SK-N-SH (cell line): ENCODE measurements around the gene LIPH. TPM values are rescaled to one million over a fixed set of nuclear protein-coding genes. Genes with fewer than 3 reads are reported as not detected.

Experiments used
- CTCF ChIA-PET: fragments of 300-600, 350-600 bp; formaldehyde crosslinking; extraction: SDS; loops from one replicate; lab custom pipeline; 2021; lab: Yijun Ruan, JAX
- POLR2A ChIA-PET: fragments of 350-600 bp; sonication (Branson Sonifier 250); formaldehyde crosslinking; extraction: SDS; loops from one replicate; lab custom pipeline; 2020; ENCODE audit warnings: antibody characterized with exemption, inconsistent platforms; lab: Yijun Ruan, JAX
- DNase-seq: peaks from one replicate; pipeline ENCODE4 v3.0.0; 2012
- H2AFZ ChIP-seq: fragments of 200-600 bp; sonication (generic); 2 replicates; pipeline ENCODE4 v1.8.1; 2016; ENCODE audit warnings: antibody characterized with exemption, mild to moderate bottlenecking, low read depth
- H3F3A ChIP-seq: fragments of 200-600 bp; sonication (generic); replicated peaks from 2 replicates; pipeline ENCODE3; 2016; ENCODE audit warnings: antibody characterized with exemption, mild to moderate bottlenecking; ENCODE audit not compliant: insufficient read depth
- H3K27ac ChIP-seq, 2 experiments: fragments of 200-500 bp in 1 of 2; fragments of 200-600 bp in 1 of 2; sonication (Bioruptor generic) in 1 of 2; sonication (generic), shearing (Covaris generic) in 1 of 2; 2 replicates each; pipeline versions ENCODE4 v1.5.1 to v1.6.1; 2014 to 2016; ENCODE audit warnings: low read depth in 2 of 2, inconsistent platforms in 1 of 2, low read length in 1 of 2, mild to moderate bottlenecking in 1 of 2, mixed read lengths in 1 of 2
- H3K27me3 ChIP-seq: fragments of 200-600 bp; sonication (generic), shearing (Covaris generic); 2 replicates; pipeline ENCODE4 v1.6.1; 2016; ENCODE audit warnings: mixed run types; ENCODE audit not compliant: insufficient read depth
- H3K36me3 ChIP-seq, 2 experiments: fragments of 200-500 bp in 1 of 2; fragments of 200-600 bp in 1 of 2; sonication (Bioruptor generic) in 1 of 2; sonication (generic) in 1 of 2; replicated peaks in 1 of 2; 2 replicates each; pipeline versions ENCODE3 to v1.5.1; 2014 to 2016; ENCODE audit warnings: low read length in 1 of 2, mild to moderate bottlenecking in 1 of 2; ENCODE audit not compliant: insufficient read depth in 2 of 2, control insufficient read depth in 1 of 2
- H3K4me1 ChIP-seq, 2 experiments: fragments of 200-500 bp in 1 of 2; fragments of 200-600 bp in 1 of 2; sonication (Bioruptor generic) in 1 of 2; sonication (generic), shearing (Covaris generic) in 1 of 2; 2 replicates each; pipeline versions ENCODE4 v1.5.1 to v1.6.1; 2014 to 2016; ENCODE audit warnings: low read depth in 1 of 2, low read length in 1 of 2, mixed run types in 1 of 2; ENCODE audit not compliant: insufficient read depth in 2 of 2, control insufficient read depth in 1 of 2
- H3K4me2 ChIP-seq: fragments of 200-600 bp; sonication (generic), shearing (Covaris generic); 2 replicates; pipeline ENCODE4 v1.6.1; 2017; ENCODE audit warnings: mixed run types
- H3K4me3 ChIP-seq, 2 experiments: fragments of 200-500 bp in 1 of 2; fragments of 200-600 bp in 1 of 2; sonication (Bioruptor generic) in 1 of 2; sonication (generic), shearing (Covaris generic) in 1 of 2; 2 replicates each; pipeline versions ENCODE4 v1.5.1 to v1.8.1; 2014 to 2016; ENCODE audit warnings: low read depth in 2 of 2, inconsistent platforms in 1 of 2, low read length in 1 of 2, mild to moderate bottlenecking in 1 of 2, mixed read lengths in 1 of 2, moderate library complexity in 1 of 2
- H3K79me2 ChIP-seq: fragments of 200-600 bp; sonication (generic); 2 replicates; pipeline ENCODE4 v1.8.1; 2017; ENCODE audit warnings: mild to moderate bottlenecking; ENCODE audit not compliant: insufficient read depth
- H3K9ac ChIP-seq: fragments of 200-600 bp; sonication (generic); 2 replicates; pipeline ENCODE4 v1.6.1; 2017; ENCODE audit warnings: mixed run types
- H3K9me2 ChIP-seq: fragments of 200-600 bp; sonication (generic); 2 replicates; pipeline ENCODE4 v1.6.1; 2017; ENCODE audit warnings: mixed run types
- H3K9me3 ChIP-seq: fragments of 200-600 bp; sonication (generic); 2 replicates; pipeline ENCODE4 v1.6.1; 2017; ENCODE audit warnings: mixed run types, mild to moderate bottlenecking, moderate library complexity
- H4K20me1 ChIP-seq: fragments of 200-600 bp; sonication (generic); 2 replicates; pipeline ENCODE4 v1.6.1; 2017; ENCODE audit warnings: mild to moderate bottlenecking, mixed run types; ENCODE audit not compliant: insufficient read depth
- CHD2 ChIP-seq: fragments of 150-350 bp; IDR thresholded peaks from 2 replicates; pipeline ENCODE4 v1.6.1; 2018; ENCODE audit warnings: low read length; ENCODE audit not compliant: partially characterized antibody
- EP300 ChIP-seq, 2 experiments: IDR thresholded peaks; 2 replicates each; pipeline versions ENCODE4 v1.4.0 to v1.6.1; 2012; ENCODE audit warnings: borderline replicate concordance in 1 of 2, low read depth in 1 of 2, low read length in 1 of 2
- FOSL2 ChIP-seq: IDR thresholded peaks from 2 replicates; pipeline ENCODE4 v1.4.0; 2012; ENCODE audit warnings: low read depth, mild to moderate bottlenecking, moderate library complexity, borderline replicate concordance
- FOXM1 ChIP-seq: IDR thresholded peaks from 2 replicates; pipeline ENCODE4 v1.4.0; 2012; ENCODE audit warnings: low read depth, mild to moderate bottlenecking
- GABPA ChIP-seq: IDR thresholded peaks from 2 replicates; pipeline ENCODE4 v1.4.0; 2012; ENCODE audit warnings: low read depth, mild to moderate bottlenecking
- GATA2 ChIP-seq: sonication (generic); formaldehyde crosslinking; IDR thresholded peaks from 2 replicates; pipeline ENCODE4 v1.5.0; 2020; ENCODE audit warnings: mild to moderate bottlenecking, missing genetic modification reagents
- JUND ChIP-seq: IDR thresholded peaks from 2 replicates; pipeline ENCODE4 v1.4.0; 2012
- MEF2A ChIP-seq: IDR thresholded peaks from 2 replicates; pipeline ENCODE4 v1.4.0; 2012; ENCODE audit warnings: low read depth, borderline replicate concordance
- REST ChIP-seq: IDR thresholded peaks from 2 replicates; pipeline ENCODE4 v1.6.1; 2012; ENCODE audit warnings: mild to moderate bottlenecking, low read depth, low read length, moderate library complexity
- RFX5 ChIP-seq: IDR thresholded peaks from 2 replicates; pipeline ENCODE4 v1.6.1; 2012; ENCODE audit warnings: mild to moderate bottlenecking, improper control_type of control experiment, low read length
- RXRA ChIP-seq: IDR thresholded peaks from 2 replicates; pipeline ENCODE4 v1.4.0; 2012; ENCODE audit warnings: low read depth, mild to moderate bottlenecking, borderline replicate concordance
- SIN3A ChIP-seq: IDR thresholded peaks from 2 replicates; pipeline ENCODE4 v1.6.1; 2012; ENCODE audit warnings: low read depth, mild to moderate bottlenecking, low read length, moderate library complexity, borderline replicate concordance
- TAF1 ChIP-seq: IDR thresholded peaks from 2 replicates; pipeline ENCODE4 v1.6.1; 2012; ENCODE audit warnings: low read depth, mild to moderate bottlenecking, low read length, moderate library complexity, borderline replicate concordance
- TCF12 ChIP-seq: IDR thresholded peaks from 2 replicates; pipeline ENCODE4 v1.4.0; 2012
- TEAD4 ChIP-seq: IDR thresholded peaks from 2 replicates; pipeline ENCODE4 v1.4.0; 2012; ENCODE audit warnings: mild to moderate bottlenecking, borderline replicate concordance; ENCODE audit not compliant: insufficient read depth
- WGBS: methylation state at CpG from one replicate; pipeline ENCODE4 v1.1.6; 2017; ENCODE audit warnings: low lambda C conversion rate; 5-methylcytosine and 5-hydroxymethylcytosine counted together
- polyA plus RNA-seq, 3 experiments: library from polyadenylated mRNA; depleted of rRNA; stranded (reverse); fragments of >200 nt; gene quantifications; 2 replicates each; pipeline ENCODE4 v1.2.3, GENCODE V29; 2012
- TF ChIP-seq, protein P1 (sequence below): fragments of 200-600 bp; sonication (generic); IDR thresholded peaks from 2 replicates; pipeline ENCODE4 v1.6.1; 2017; ENCODE audit warnings: antibody characterized with exemption, mild to moderate bottlenecking, moderate library complexity
- TF ChIP-seq, protein P2 (sequence below): IDR thresholded peaks from 2 replicates; pipeline ENCODE4 v1.4.0; 2012; ENCODE audit warnings: low read depth, borderline replicate concordance

LIPH gene
- polyA plus RNA-seq, 1 of the 3 experiments (the other 2 are of a cell fraction) = not detected

DNA sequence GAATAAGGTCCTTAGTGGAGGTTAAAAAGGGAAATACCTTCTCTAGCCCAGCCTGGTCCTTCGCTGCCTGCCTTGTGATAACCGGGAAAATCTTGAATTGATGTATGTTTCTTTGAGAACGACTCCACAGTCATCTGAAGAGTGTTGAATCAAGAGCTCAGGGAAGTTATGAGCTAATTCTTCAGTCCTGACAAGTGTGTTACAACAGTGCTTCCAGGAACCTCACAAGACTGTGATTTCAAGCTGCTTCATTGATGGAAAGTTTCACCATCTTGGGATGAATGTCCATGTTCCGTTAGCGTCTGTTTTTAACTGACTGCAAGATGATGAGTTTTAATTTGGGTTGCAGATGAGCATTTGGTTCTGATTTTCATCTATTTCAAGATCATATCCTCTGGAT lies 66.0 kb downstream of the LIPH start:
- CTCF ChIA-PET = interaction anchor here (0.8 to 1.2 kb wide), 2 partner anchors 17 to 72 kb away, joined by 3 read pairs; no protein-coding TSS in a partner anchor
- Histone ChIP-seq H3K4me1 (no peaks in the 10 kb centered on the region), H3K27me3 (no peaks in the 10 kb centered on the region), H4K20me1 (no peaks in the 10 kb centered on the region)
- POLR2A ChIA-PET = no interaction called here
- TF ChIP-seq RFX5 (no peak), FOXM1 (no peak), TCF12 (no peak), RXRA (no peak), TEAD4 (no peak), REST (no peak), JUND (no peak), FOSL2 (no peak), EP300 (IDR thresholded peaks at IDR 0.05; ENCODE audit: borderline replicate concordance in 1 of 2, low read depth in 1 of 2, low read length in 1 of 2) (no peak)
- TF ChIP-seq, protein P1, sequence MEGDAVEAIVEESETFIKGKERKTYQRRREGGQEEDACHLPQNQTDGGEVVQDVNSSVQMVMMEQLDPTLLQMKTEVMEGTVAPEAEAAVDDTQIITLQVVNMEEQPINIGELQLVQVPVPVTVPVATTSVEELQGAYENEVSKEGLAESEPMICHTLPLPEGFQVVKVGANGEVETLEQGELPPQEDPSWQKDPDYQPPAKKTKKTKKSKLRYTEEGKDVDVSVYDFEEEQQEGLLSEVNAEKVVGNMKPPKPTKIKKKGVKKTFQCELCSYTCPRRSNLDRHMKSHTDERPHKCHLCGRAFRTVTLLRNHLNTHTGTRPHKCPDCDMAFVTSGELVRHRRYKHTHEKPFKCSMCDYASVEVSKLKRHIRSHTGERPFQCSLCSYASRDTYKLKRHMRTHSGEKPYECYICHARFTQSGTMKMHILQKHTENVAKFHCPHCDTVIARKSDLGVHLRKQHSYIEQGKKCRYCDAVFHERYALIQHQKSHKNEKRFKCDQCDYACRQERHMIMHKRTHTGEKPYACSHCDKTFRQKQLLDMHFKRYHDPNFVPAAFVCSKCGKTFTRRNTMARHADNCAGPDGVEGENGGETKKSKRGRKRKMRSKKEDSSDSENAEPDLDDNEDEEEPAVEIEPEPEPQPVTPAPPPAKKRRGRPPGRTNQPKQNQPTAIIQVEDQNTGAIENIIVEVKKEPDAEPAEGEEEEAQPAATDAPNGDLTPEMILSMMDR = no peak
- TF ChIP-seq, all 33 proteins: peak for 0
- Histone ChIP-seq H2AFZ (no peak overlapping the region), H3K27ac (no peak overlapping the region), H3K9me2 (no peaks in the 10 kb centered on the region), H3K36me3 (peaks cover 10 to 16% of the 10 kb centered on the region in 2 experiments), H3K4me2 (no peak overlapping the region), H3K4me3 (no peak overlapping the region), H3K9ac (no peak overlapping the region), H3K79me2 (no peaks in the 10 kb centered on the region), H3F3A (no peaks in the 10 kb centered on the region), H3K9me3 (no peaks in the 10 kb centered on the region)
- no peak for DNase-seq
- 93% methylated on average over 5 of the region's 5 CpGs for WGBS

- Histone ChIP-seq H3K4me3 (no peak overlapping the region), H4K20me1 (no peaks in the 10 kb centered on the region), H3K9ac (no peak overlapping the region), H3K4me2 (no peak overlapping the region), H3K9me2 (no peaks in the 10 kb centered on the region), H3K9me3 (no peaks in the 10 kb centered on the region), H3K4me1 (no peaks in the 10 kb centered on the region), H3K79me2 (no peaks in the 10 kb centered on the region), H3F3A (no peaks in the 10 kb centered on the region), H3K36me3 (peaks cover 7 to 14% of the 10 kb centered on the region in 2 experiments), H3K27me3 (no peaks in the 10 kb centered on the region), H3K27ac (no peak overlapping the region), H2AFZ (no peak overlapping the region)
- ChIA-PET CTCF (no interaction called here), POLR2A (no interaction called here)
- no peak for DNase-seq
- WGBS = 95% methylated on average over 3 of the region's 3 CpGs
- no peak for TF ChIP-seq CHD2
- TF ChIP-seq GABPA = no peak
- no peak for TF ChIP-seq TEAD4
- TF ChIP-seq, protein P2, sequence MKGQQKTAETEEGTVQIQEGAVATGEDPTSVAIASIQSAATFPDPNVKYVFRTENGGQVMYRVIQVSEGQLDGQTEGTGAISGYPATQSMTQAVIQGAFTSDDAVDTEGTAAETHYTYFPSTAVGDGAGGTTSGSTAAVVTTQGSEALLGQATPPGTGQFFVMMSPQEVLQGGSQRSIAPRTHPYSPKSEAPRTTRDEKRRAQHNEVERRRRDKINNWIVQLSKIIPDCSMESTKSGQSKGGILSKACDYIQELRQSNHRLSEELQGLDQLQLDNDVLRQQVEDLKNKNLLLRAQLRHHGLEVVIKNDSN = no peak
- TF ChIP-seq JUND = no peak
- no peak for TF ChIP-seq RFX5
- TF ChIP-seq SIN3A = no peak
- no peak for TF ChIP-seq RXRA
- TF ChIP-seq GATA2 (CRISPR knock-in tag) = no peak
- no peak for TF ChIP-seq FOXM1
- no peak for TF ChIP-seq TAF1
- TF ChIP-seq, protein P1 = no peak
- TF ChIP-seq MEF2A = no peak
These were observed 68.1 kb downstream of the LIPH start for GRCh38 chr3:185484296-185484695.
